Stimulated activated CD8-positive, alpha-beta memory T cell treated with anti-CD3 and anti-CD28 coated beads, Interleukin-7, amount 100 ng/mL, for 4 hours (primary cell): Measurements from ENCODE around the gene GPATCH3.
A peak's percentile ranks its signal among the peaks of the same experiment; 100 is the strongest.
"Not testable (repeated sequence)": the region's sequence is repeated elsewhere in the genome, so short reads cannot be mapped to it uniquely, and the experiment has no call there.

Experiments
- DNase-seq, 2 donors: peaks; one replicate each; pipeline ENCODE4 v3.0.0-alpha.2; 2020; ENCODE audit warnings: low read depth in 2 of 2

Gene GPATCH3

GRCh38 chr1:26912147-26912490 is 11.9 kb upstream of the GPATCH3 start:
- no peak for DNase-seq

DNA sequence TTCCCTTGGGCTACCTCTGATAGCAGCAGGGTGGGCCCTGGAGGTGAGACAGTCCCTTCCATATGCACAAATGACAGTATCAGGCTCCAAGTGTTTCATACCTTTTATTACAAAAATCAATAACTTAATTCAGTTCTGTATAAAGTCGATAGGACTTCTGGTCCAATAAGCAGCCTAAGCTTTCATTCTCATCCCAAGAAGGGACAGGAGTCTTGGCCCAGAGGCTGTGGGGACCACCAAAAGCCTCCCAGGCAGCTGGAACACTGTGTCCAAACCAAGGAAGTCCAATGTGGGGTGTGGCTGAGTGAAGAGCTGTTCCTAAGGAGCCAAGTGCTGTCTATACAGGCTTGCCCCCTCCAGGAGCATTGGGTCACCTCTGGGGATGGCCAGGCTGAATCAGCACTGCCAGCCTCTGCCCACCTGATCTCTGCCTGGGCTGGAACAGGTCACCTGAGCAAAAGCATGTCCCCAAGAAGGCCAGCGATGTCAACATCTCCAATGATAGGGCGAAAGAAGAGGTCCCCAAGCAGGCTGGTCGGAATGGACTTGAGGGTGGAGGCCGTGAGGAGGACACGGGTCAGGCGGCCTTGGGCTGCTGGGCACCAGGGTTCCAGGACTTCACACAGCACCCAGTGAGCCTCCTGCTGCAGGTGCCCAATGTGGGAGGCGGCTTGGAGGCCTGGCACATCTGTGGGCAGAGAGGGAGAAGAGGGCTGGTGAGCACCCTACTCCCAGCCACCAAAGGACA is 11.3 kb upstream of the GPATCH3 start:
- no peak for DNase-seq

GRCh38 chr1:26910343-26911160 is 10.3 kb upstream of the GPATCH3 start:
- no peak for DNase-seq

DNA sequence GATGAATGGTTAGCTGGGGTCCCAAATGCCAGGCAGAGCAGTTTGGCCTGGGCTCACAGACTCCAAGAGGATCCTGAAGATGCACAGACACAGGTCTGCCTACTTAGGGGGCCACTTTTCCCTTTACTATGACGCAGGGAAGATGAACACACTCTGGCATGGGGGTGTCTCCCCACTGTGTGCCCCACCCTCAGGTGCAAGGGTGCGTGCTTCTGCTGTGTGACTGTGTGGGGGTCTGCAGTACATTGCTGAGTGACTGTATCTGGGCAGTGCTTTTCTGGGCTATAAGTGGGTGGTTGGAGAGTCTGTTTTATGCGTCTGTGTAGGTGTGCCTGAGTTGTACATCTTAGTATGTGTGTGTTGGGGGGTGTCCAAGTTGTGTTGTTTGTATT is 9.7 kb upstream of the GPATCH3 start:
- no peak for DNase-seq

GRCh38 chr1:26907071-26907917 is 7.0 kb upstream of the GPATCH3 start:
- DNase-seq, result no peak

DNA sequence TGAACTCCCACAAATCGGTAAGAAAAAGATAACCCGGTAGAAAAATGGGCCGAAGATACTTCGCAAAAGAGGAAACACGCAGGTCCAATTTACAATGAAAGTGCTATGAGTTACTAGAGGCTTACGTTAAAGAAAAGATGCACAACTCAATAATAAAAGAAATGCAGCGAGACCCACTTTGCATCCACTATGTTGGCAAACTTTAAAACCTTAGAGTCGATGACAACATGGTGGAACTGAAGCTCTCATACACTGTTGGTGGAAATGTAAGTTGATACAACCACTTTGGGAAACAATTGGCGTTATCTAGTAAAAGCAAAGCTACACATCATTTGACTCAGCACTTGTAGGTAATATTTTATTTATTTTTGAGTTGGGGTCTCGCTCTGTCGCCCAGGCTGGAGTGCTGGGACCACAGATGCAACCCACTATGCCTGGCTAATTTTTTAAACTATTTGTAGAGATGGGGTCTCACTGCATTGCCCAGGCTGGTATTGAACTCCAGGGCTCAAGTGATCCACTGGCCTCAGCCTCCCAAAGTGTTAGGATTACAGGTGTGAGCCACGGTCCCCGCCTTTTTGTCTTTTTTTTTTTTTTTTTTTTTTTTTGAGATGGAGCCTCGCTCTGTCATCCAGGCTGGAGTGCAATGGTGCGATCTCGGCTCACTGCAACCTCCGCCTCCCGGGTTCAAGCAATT is 696 bp upstream of the GPATCH3 start:
- DNase-seq, result no peak

DNA sequence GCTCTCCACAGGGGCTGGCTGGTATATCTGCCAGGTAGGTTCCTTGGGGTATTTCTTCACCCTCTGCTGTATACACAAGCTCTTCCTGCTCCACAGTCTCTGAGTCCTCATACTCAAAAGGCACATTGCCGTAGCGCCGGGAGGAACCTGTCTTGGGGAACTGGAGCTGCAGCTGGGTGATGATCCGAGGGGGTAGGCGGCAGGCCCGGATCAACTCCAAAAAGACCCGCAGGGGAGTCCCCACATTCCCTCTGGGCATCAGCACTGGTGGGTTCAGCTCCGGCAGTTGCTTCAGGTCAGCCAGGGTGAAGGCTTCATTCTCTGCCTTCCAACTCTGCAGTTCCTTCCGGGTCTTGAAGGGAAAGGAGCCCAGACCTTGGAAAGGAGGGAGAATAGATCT is 2.9 kb downstream of the GPATCH3 start:
- no peak for DNase-seq

DNA sequence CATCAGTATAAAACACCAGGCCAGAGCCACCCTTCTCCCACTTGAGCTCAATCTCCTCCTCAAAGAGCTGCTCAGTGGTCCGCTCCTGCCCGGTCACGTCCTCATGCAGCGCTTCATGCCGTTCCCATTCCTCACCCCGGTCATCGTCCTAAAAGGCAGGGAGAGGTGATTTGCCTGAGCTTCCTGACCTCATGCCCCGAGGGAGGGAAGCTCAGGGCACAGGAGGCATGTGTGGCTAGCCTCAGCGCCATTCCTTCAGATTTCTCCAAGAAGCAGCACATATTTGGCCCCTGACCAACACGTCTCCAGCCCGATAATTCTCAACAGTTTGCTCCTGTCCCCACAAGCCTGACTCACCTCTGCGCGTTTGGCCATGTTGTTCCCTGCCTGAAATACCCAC is 6.0 kb downstream of the GPATCH3 start:
- no peak for DNase-seq

DNA sequence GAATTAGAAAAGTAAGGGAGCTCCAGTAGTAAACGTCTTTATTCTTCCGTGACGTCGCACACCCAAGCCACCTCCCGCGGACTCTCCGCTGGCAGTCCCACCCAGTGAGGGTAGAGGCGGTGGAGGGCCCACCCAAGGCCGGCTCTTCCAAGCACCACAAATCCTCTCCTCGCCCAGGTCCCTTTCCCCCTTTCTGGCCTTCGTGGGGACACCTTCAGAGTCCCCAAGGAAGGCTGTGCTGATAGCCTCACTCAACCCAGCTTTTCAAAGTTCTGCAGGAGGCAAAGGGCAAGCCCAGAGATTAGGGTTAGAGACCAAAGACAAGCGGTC is 9.8 kb downstream of the GPATCH3 start:
- no peak for DNase-seq

- DNase-seq, result peak; percentile 62 to 71
Measured at GRCh38 chr1:26889551-26890466, 10.5 kb downstream of the GPATCH3 start, which contains the start of gene GPN2. TSS of gene GPN2 (minus strand) at chr1:26890283. CDS start at chr1:26890096, 187 bp downstream.

DNA sequence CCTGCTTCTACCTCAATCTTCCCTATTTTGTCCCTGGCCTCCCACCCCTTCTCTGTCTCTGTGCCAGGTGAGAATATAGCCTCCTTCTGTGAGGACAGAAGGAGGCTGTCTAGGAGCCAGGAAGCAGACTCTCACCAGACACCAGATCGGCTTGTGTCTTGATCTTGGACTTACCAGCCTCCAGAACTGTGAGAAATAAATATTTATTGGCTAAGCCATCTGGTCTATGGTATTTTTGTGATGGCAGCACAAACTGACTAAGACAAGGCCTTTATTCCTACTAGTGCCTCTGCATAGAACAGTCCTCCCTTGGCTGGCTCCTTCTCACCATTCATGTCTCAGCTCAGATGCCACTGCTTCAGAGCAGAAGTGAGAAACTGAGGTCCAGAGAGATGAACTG is 12.0 kb downstream of the GPATCH3 start:
- no peak for DNase-seq

GRCh38 chr1:26887125-26887524 is 13.1 kb downstream of the GPATCH3 start:
- DNase-seq, result no peak

GRCh38 chr1:26882696-26883463 is 17.4 kb downstream of the GPATCH3 start:
- DNase-seq, result no peak

DNA sequence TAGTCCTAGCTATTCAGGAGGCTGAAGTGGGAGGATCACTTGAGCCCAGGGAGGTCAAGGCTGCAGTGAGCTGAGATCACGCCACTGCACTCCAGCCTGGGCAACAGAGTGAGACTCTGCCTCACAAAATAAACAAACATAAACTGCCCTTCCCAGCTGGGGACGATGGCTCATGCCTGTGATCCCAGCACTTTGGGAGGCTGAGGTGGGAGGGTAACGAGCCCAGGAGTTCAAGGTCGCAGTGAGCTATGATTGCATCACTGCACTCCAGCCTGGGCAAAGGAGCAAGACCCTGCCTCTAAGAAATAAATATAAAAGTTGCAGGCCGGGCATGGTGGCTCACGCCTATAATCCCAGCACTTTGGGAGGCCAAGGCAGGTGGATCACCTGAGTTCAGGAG is 18.7 kb downstream of the GPATCH3 start:
- DNase-seq, result not testable (repeated sequence)

GRCh38 chr1:26879793-26880192 is 20.5 kb downstream of the GPATCH3 start:
- DNase-seq, result no peak

DNA sequence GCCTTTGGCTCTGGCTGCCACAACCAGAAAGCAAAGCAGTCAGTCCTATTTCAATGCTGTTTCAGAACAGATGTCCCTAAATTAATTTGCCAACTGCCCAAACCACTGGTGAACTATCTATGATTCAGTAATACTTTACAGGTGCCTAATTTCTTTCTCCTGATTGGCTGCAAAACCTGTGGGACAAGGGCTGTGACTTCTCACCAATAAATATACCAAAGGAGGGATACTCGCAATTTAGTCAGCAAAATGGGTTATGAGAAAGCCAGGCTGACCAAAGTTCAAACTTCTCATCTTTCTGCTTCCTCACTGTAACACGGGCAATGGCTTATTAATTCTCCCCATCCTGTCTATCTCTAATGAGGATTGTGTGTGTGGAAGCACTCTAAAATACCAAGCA is 22.9 kb downstream of the GPATCH3 start:
- DNase-seq, result no peak

DNA sequence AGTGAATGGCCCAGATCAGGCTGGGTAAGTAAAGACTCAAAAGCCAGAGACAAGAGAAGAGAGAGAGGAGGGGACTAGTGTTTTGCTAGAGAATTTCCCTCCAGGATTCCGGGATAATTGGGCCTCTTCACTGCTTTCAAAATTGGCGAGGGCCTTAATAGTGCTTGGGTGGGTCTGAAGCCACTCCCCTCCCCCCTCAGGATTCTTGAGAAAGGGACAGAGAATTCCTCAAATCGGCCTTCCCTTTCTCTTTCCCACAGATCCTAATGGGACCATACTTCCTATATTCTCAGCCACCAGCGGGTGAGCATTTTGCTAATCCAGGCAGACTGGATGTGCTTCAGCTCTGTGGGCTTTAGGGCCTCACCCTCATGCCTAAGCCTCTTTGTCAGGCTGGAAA is 25.4 kb downstream of the GPATCH3 start:
- DNase-seq, result no peak

DNA sequence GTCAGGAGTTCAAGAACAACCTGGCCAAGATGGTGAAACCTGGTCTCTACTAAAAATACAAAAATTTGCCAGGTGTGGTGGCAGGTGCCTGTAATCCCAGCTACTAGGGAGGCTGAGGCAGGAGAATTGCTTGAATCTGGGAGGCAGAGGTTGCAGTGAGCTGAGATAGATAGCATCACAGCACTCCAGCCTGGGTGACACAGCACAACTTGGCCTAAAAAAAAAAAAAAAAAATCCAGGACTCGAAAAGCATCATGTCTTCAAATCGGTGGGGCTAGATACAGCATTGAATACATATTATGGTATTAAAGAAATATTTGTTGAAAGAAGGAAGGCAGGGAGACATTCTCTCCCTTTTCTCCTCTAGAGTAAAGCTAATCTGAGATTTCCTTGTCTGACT is 27.2 kb downstream of the GPATCH3 start:
- not testable (repeated sequence) for DNase-seq

- DNase-seq, result peak; percentile 79 to 91
Measured at GRCh38 chr1:26864610-26865480, 35.4 kb downstream of the GPATCH3 start.
